PC-3 (cell line): Measurements from ENCODE around the gene HLA-DOB.

Experiments used
- EZH2 ChIP-seq: fragments of 300-600 bp; sonication (generic); IDR thresholded peaks from one replicate; pipeline ENCODE4 v1.6.1; 2017; ENCODE audit warnings: antibody characterized with exemption, mild to moderate bottlenecking, low read length; ENCODE audit not compliant: unreplicated experiment
- EZH2phosphoT487 ChIP-seq: fragments of 300-600 bp; sonication (generic); IDR thresholded peaks from 2 replicates; pipeline ENCODE4 v1.6.1; 2018; ENCODE audit warnings: mild to moderate bottlenecking, antibody characterized with exemption, low read length, borderline replicate concordance
- TF ChIP-seq, protein P1 (sequence below): fragments of 300-600 bp; sonication (generic); conservative IDR thresholded peaks from 2 replicates; pipeline ENCODE4 v1.5.1; 2017; ENCODE audit warnings: antibody characterized with exemption, low read depth, mild to moderate bottlenecking, low read length

GRCh38 chr6:32865724-32866443, 49.1 kb upstream of the HLA-DOB start:
- TF ChIP-seq, protein P1, sequence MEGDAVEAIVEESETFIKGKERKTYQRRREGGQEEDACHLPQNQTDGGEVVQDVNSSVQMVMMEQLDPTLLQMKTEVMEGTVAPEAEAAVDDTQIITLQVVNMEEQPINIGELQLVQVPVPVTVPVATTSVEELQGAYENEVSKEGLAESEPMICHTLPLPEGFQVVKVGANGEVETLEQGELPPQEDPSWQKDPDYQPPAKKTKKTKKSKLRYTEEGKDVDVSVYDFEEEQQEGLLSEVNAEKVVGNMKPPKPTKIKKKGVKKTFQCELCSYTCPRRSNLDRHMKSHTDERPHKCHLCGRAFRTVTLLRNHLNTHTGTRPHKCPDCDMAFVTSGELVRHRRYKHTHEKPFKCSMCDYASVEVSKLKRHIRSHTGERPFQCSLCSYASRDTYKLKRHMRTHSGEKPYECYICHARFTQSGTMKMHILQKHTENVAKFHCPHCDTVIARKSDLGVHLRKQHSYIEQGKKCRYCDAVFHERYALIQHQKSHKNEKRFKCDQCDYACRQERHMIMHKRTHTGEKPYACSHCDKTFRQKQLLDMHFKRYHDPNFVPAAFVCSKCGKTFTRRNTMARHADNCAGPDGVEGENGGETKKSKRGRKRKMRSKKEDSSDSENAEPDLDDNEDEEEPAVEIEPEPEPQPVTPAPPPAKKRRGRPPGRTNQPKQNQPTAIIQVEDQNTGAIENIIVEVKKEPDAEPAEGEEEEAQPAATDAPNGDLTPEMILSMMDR = no peak
- TF ChIP-seq EZH2 (no peak), EZH2phosphoT487 (no peak)
